HEK293 (cell line): ENCODE results near the gene XIAP.

Source experiments
- CTCF ChIP-seq: fragments of 450-650 bp; formaldehyde crosslinking; IDR thresholded peaks from 2 replicates; pipeline ENCODE4 v1.5.1; 2016; ENCODE audit warnings: missing biosample characterization, missing genetic modification characterization
- KLF9 ChIP-seq: fragments of 450-650 bp; formaldehyde crosslinking; IDR thresholded peaks from 2 replicates; pipeline ENCODE4 v1.5.1; 2016; ENCODE audit warnings: missing biosample characterization, missing genetic modification characterization, low read depth
- SP3 ChIP-seq: fragments of 450-650 bp; formaldehyde crosslinking; IDR thresholded peaks from 2 replicates; pipeline ENCODE4 v1.5.1; 2016; ENCODE audit warnings: missing biosample characterization, missing genetic modification characterization
- ZBTB1 ChIP-seq: fragments of 450-650 bp; formaldehyde crosslinking; IDR thresholded peaks from 2 replicates; pipeline ENCODE4 v1.5.1; 2016; ENCODE audit warnings: missing biosample characterization, missing genetic modification characterization
- ZNF501 ChIP-seq: fragments of 450-650 bp; formaldehyde crosslinking; IDR thresholded peaks from 2 replicates; pipeline ENCODE4 v1.5.1; 2016; ENCODE audit warnings: missing biosample characterization, missing genetic modification characterization

DNA sequence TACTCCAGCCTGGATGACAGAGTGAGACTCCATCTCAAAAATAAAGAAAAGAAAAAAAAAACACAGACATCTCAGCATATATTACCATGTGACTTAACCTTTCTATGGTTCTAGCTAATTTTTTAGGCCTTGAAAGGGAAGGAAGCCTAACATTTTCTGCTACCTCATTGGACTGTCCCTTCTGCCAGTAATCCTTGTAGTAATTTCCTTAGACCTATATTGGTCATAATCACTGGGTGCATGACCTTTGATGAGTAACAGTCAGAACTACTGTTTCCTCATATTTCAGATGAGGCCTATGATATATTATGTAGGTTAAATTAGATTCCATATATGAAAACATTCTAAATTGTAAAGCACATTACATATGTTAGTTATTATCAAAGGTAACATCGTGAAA, 9.6 kb downstream of the XIAP start:
- no peak for TF ChIP-seq ZNF501 (tag by site-specific recombination)
- no peak for TF ChIP-seq CTCF
- TF ChIP-seq KLF9 (tag by site-specific recombination): no peak
- no peak for TF ChIP-seq SP3 (tag by site-specific recombination)
- no peak for TF ChIP-seq ZBTB1 (tag by site-specific recombination)
